ENCODE measurements around the gene MRPL10. TPM values are rescaled to one million over a fixed set of nuclear protein-coding genes. Genes with fewer than 3 reads are reported as not detected.

The MRPL10 gene
- total and polyA plus RNA-seq, 2 of the 8 experiments (the other 6 are each of a cell fraction or from before 2014, with no cell fraction given) = 85.3 to 214 TPM

DNA sequence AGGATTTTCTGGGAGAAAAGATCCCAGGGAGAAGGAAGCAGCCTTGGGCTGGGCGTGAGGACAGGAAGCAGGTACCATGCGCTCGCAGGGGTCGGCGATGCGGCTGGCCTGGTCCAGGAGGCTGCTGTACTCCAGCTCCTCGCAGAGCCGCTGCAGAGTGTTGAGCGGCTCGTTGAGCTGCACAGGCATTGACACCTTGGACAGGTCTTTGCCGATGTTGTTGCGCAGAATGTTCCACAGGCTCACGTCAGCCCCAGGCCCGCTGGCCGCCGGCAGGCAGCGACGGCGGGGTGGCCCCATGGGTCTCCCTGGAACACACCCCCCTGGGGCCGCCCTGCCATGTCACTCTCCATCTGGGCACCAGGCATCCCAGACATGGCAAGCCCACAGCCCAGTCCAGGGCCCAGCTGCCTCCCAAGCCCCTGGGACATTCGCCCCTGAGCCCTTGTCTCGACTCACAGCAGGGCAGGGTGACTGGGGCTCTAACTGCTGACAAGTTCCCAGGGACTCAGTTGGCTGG is 17.8 kb downstream of the MRPL10 start (continued):
- TF ChIP-seq, protein P1, sequence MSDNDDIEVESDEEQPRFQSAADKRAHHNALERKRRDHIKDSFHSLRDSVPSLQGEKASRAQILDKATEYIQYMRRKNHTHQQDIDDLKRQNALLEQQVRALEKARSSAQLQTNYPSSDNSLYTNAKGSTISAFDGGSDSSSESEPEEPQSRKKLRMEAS (IDR thresholded peaks at IDR 0.05) = no peak
- TF ChIP-seq RAD21 (IDR thresholded peaks at IDR 0.05 in 1 of 2, conservative IDR thresholded peaks at IDR 0.05 in 1 of 2; ENCODE audit: low read depth in 2 of 2, low read length in 2 of 2) (no peak), ZNF274 (IDR thresholded peaks at IDR 0.05; ENCODE audit: borderline replicate concordance, extremely low read depth, low read length) (no peak), ASH2L (IDR thresholded peaks at IDR 0.05; ENCODE audit: low read length) (no peak)

Measured in H1 (cell line).